Measurements from ENCODE around the gene PLEK. TPM values are rescaled to one million over a fixed set of nuclear protein-coding genes. Genes with fewer than 3 reads are reported as not detected.
A peak's percentile ranks its signal among the peaks of the same experiment; 100 is the strongest.

PLEK gene
- total RNA-seq, 3 donors from 2014 or later, result 4.8 to 16.0 (median 13.8) TPM

DNA sequence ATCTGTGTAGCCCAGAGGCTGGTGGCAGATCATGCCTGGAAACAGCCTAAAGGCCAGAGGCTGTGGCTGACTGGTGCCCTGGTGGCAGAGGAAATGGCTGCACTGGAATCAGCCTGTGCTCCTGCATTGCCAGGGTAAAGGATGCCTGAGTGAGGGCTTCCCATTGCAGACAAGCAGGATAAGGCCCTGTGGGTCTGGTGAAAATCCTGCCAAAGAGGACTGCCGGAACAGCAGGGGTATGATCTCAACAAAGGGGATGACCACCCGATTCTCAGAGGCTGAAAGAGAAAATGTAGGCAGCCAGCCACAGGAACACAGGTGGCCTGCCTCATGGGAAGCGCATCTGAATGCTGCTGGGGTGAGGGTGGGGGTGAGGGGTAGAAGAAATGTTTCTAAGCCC, 53.8 kb downstream of the PLEK start:
- no peaks in the 10 kb centered on the region for H3K4me1 ChIP-seq (ENCODE audit: low read depth)
- no peaks in the 10 kb centered on the region for H3K9me3 ChIP-seq
- ATAC-seq (peak; percentile 14), DNase-seq (no peak)
- no peak overlapping the region for H3K4me3 ChIP-seq
- no peak for TF ChIP-seq CTCF (IDR thresholded peaks at IDR 0.05)
- H3K36me3 ChIP-seq (ENCODE audit: low read depth), result no peaks in the 10 kb centered on the region
- intact Hi-C loops (cut with DNase I, micrococcal nuclease), result no loop called here

- ATAC-seq (no peak), DNase-seq (no peak)
- Histone ChIP-seq H3K4me3 (no peak overlapping the region), H3K9me3 (no peaks in the 10 kb centered on the region), H3K36me3 (ENCODE audit: low read depth) (no peaks in the 10 kb centered on the region), H3K4me1 (ENCODE audit: low read depth) (no peaks in the 10 kb centered on the region)
- TF ChIP-seq CTCF (IDR thresholded peaks at IDR 0.05), result no peak
- intact Hi-C loops (cut with DNase I, micrococcal nuclease), result loop anchor here in 1 of 2 donors (10.0 kb wide), 1 partner anchor 46 kb away; no protein-coding TSS in a partner anchor
Measured at GRCh38 chr2:68420254-68420910, 55.3 kb downstream of the PLEK start.

GRCh38 chr2:68423966-68424650, 59.0 kb downstream of the PLEK start:
- Histone ChIP-seq H3K36me3 (ENCODE audit: low read depth) (no peaks in the 10 kb centered on the region), H3K4me1 (ENCODE audit: low read depth) (no peaks in the 10 kb centered on the region), H3K4me3 (no peak overlapping the region), H3K9me3 (no peaks in the 10 kb centered on the region)
- intact Hi-C loops (cut with DNase I, micrococcal nuclease), result loop anchor here in 1 of 2 donors (10.0 kb wide), 1 partner anchor 49 kb away; no protein-coding TSS in a partner anchor
- TF ChIP-seq CTCF (IDR thresholded peaks at IDR 0.05), result no peak
- ATAC-seq (peak; percentile 67), DNase-seq (no peak)

GRCh38 chr2:68425503-68425902, 60.4 kb downstream of the PLEK start:
- no peak for TF ChIP-seq CTCF (IDR thresholded peaks at IDR 0.05)
- no peaks in the 10 kb centered on the region for H3K9me3 ChIP-seq
- intact Hi-C loops (cut with DNase I, micrococcal nuclease), result loop anchor here in 1 of 2 donors (10.0 kb wide), 1 partner anchor 51 kb away; no protein-coding TSS in a partner anchor
- DNase-seq, result no peak
- no peaks in the 10 kb centered on the region for H3K36me3 ChIP-seq (ENCODE audit: low read depth)
- H3K4me1 ChIP-seq (ENCODE audit: low read depth), result no peaks in the 10 kb centered on the region
- no peak overlapping the region for H3K4me3 ChIP-seq
- no peak for ATAC-seq

DNA sequence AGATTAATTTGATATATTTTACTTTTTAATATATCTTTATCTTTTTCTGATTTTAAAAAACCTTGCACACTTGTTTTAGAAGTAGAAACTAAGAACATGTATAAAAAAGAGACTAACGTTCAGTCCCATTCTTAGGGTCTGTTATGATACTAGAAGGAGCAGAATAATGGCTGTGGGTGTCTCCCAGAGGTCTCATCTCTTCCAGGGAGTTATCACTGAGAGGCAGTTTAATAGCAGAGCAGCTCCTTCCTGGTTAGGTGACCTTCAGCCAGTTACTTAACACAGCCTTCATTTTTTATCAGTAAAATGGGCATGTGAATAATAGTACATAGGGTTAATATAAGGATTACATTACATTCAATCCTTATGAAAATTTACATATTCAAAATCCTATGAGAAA, 61.4 kb downstream of the PLEK start:
- no peak for TF ChIP-seq CTCF (IDR thresholded peaks at IDR 0.05)
- H3K4me1 ChIP-seq (ENCODE audit: low read depth), result no peaks in the 10 kb centered on the region
- H3K36me3 ChIP-seq (ENCODE audit: low read depth), result no peaks in the 10 kb centered on the region
- intact Hi-C loops (cut with DNase I, micrococcal nuclease), result loop anchor here in 1 of 2 donors (10.0 kb wide), 1 partner anchor 52 kb away; no protein-coding TSS in a partner anchor
- no peak for ATAC-seq
- DNase-seq, result no peak
- H3K9me3 ChIP-seq, result no peaks in the 10 kb centered on the region
- no peak overlapping the region for H3K4me3 ChIP-seq

All from mucosa of descending colon (tissue), 3 donors.